AG09319 (cell line): ENCODE results near the gene C19orf81.

Experiments
- DNase-seq: peaks from one replicate; pipeline ENCODE4 v3.0.0-alpha.2; 2010; ENCODE audit warnings: low read depth; ENCODE audit errors: extremely low read depth
- CTCF ChIP-seq: IDR thresholded peaks from 2 replicates; pipeline ENCODE4 v1.5.1; 2011; ENCODE audit warnings: low read depth, mild to moderate bottlenecking, inconsistent platforms, low read length, moderate library complexity

C19orf81 gene

GRCh38 chr19:50628146-50628545 lies 21.1 kb upstream of the C19orf81 start:
- TF ChIP-seq CTCF: no peak
- no peak for DNase-seq

- no peak for TF ChIP-seq CTCF
- DNase-seq: no peak
Observed at GRCh38 chr19:50628551-50628950, 20.7 kb upstream of the C19orf81 start.

- no peak for TF ChIP-seq CTCF
- DNase-seq: no peak
Observed at GRCh38 chr19:50629194-50629593, 20.1 kb upstream of the C19orf81 start.

- DNase-seq: no peak
- TF ChIP-seq CTCF: no peak
Observed at GRCh38 chr19:50629801-50630200, 19.4 kb upstream of the C19orf81 start.

GRCh38 chr19:50632151-50632835 lies 17.0 kb upstream of the C19orf81 start:
- no peak for TF ChIP-seq CTCF

GRCh38 chr19:50633359-50633758 lies 15.9 kb upstream of the C19orf81 start:
- no peak for TF ChIP-seq CTCF

More at GRCh38 chr19:50632151-50632835, 17.0 kb upstream of the C19orf81 start:
- DNase-seq: no peak

DNA sequence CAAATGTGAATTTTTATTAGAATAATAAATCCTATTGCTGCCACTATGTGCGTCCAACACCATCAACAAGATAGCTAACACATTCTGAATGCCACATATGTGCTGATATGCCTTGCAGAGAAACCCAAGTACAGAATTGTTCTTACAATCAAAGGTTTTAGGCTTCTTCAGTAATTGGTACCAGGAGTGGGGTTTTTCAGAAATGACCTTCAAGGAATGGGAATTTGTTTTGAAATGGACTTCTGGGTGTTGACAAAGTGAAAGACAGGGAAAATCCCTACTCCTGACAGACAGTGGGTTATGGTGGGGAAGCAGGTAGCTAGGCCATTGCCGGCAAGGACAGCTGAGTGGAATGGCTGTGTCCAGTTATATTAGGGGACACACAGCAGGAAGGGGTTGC lies 15.3 kb upstream of the C19orf81 start:
- no peak for TF ChIP-seq CTCF
- DNase-seq: no peak

More at GRCh38 chr19:50633359-50633758, 15.9 kb upstream of the C19orf81 start:
- no peak for DNase-seq
